H9 (cell line): Measurements from ENCODE around the gene ADGRG4. TPM values are rescaled to one million over a fixed set of nuclear protein-coding genes. Genes with fewer than 3 reads are reported as not detected.
A peak's percentile ranks its signal among the peaks of the same experiment; 100 is the strongest.

Source experiments
- DNase-seq: peaks from one replicate; pipeline ENCODE4 v3.0.0-alpha.2; 2017
- H2AFZ ChIP-seq: one replicate; pipeline ENCODE4 v1.6.1; 2013; ENCODE audit warnings: mild to moderate bottlenecking, low read length, control low read depth, moderate library complexity
- H2AK5ac ChIP-seq: 2 replicates; pipeline ENCODE4 v1.6.1; 2013; ENCODE audit warnings: low read length, control low read depth, mixed read lengths; ENCODE audit not compliant: insufficient read length
- H2BK120ac ChIP-seq: one replicate; pipeline ENCODE4 v1.6.1; 2013; ENCODE audit warnings: low read depth, mild to moderate bottlenecking, low read length, control low read depth, inconsistent platforms; ENCODE audit not compliant: poor library complexity, severe bottlenecking
- H2BK12ac ChIP-seq: 2 replicates; pipeline ENCODE4 v1.6.1; 2013; ENCODE audit warnings: low read length, control low read depth, mixed read lengths, low read depth; ENCODE audit not compliant: insufficient read length
- H2BK15ac ChIP-seq: 2 replicates; pipeline ENCODE4 v1.6.1; 2013; ENCODE audit warnings: low read depth, low read length, control low read depth
- H2BK20ac ChIP-seq: one replicate; pipeline ENCODE4 v1.6.1; 2013; ENCODE audit warnings: low read depth, mild to moderate bottlenecking, low read length, control low read depth, inconsistent platforms; ENCODE audit not compliant: poor library complexity, severe bottlenecking
- H2BK5ac ChIP-seq: 2 replicates; pipeline ENCODE4 v1.6.1; 2013; ENCODE audit warnings: low read length, control low read depth, mixed read lengths; ENCODE audit not compliant: insufficient read length
- H3K14ac ChIP-seq: 2 replicates; pipeline ENCODE4 v1.6.1; 2013; ENCODE audit warnings: low read length, control low read depth; ENCODE audit not compliant: insufficient read depth
- H3K18ac ChIP-seq: 2 replicates; pipeline ENCODE4 v1.6.1; 2013; ENCODE audit warnings: low read depth, mild to moderate bottlenecking, mixed read lengths, low read length, control low read depth; ENCODE audit not compliant: insufficient read length
- H3K23ac ChIP-seq: 2 replicates; pipeline ENCODE4 v1.6.1; 2013; ENCODE audit warnings: low read length, control low read depth, mixed read lengths, low read depth; ENCODE audit not compliant: insufficient read length
- H3K23me2 ChIP-seq: 2 replicates; pipeline ENCODE4 v1.6.1; 2013; ENCODE audit warnings: low read depth, mild to moderate bottlenecking, mixed read lengths, low read length, control low read depth; ENCODE audit not compliant: insufficient read length, poor library complexity, severe bottlenecking
- H3K27ac ChIP-seq: 2 replicates; pipeline ENCODE4 v1.5.1; 2013; ENCODE audit warnings: low read length, control low read depth, mixed read lengths, low read depth; ENCODE audit not compliant: insufficient read length
- H3K27me3 ChIP-seq: 2 replicates; pipeline ENCODE4 v1.6.1; 2013; ENCODE audit warnings: low read length, control low read depth, inconsistent platforms; ENCODE audit not compliant: insufficient read depth
- H3K4ac ChIP-seq: 2 replicates; pipeline ENCODE4 v1.6.1; 2013; ENCODE audit warnings: low read depth, mild to moderate bottlenecking, control low read depth, inconsistent platforms, low read length, moderate library complexity
- H3K4me1 ChIP-seq: 2 replicates; pipeline ENCODE4 v1.6.1; 2013; ENCODE audit warnings: low read length, control low read depth, inconsistent platforms; ENCODE audit not compliant: insufficient read depth
- H3K4me2 ChIP-seq: 2 replicates; pipeline ENCODE4 v1.6.1; 2013; ENCODE audit warnings: low read length, control low read depth, mixed read lengths; ENCODE audit not compliant: insufficient read length, insufficient read depth
- H3K56ac ChIP-seq: 2 replicates; pipeline ENCODE4 v1.6.1; 2013; ENCODE audit warnings: low read depth, mild to moderate bottlenecking, mixed read lengths, low read length, control low read depth; ENCODE audit not compliant: insufficient read length
- H3K79me1 ChIP-seq: 2 replicates; pipeline ENCODE4 v1.6.1; 2013; ENCODE audit warnings: low read depth, mild to moderate bottlenecking, moderate library complexity, low read length, control low read depth, inconsistent platforms; ENCODE audit not compliant: insufficient read depth, poor library complexity, severe bottlenecking
- H3K79me2 ChIP-seq: 2 replicates; pipeline ENCODE4 v1.6.1; 2013; ENCODE audit warnings: low read length, control low read depth, inconsistent platforms; ENCODE audit not compliant: insufficient read depth
- H3K9ac ChIP-seq: 2 replicates; pipeline ENCODE4 v1.6.1; 2013; ENCODE audit warnings: low read length, control low read depth, mixed read lengths; ENCODE audit not compliant: insufficient read length; ENCODE audit errors: extremely low read depth
- H3K9me3 ChIP-seq: one replicate; pipeline ENCODE4 v1.6.1; 2013; ENCODE audit warnings: low read depth, low read length, inconsistent platforms; ENCODE audit not compliant: control insufficient read depth
- H3T11ph ChIP-seq: one replicate; pipeline ENCODE4 v1.6.1; 2013; ENCODE audit warnings: mild to moderate bottlenecking, low read length, control low read depth, inconsistent platforms
- H4K20me1 ChIP-seq: one replicate; pipeline ENCODE4 v1.6.1; 2013; ENCODE audit not compliant: control insufficient read depth, insufficient read length, insufficient read depth
- H4K5ac ChIP-seq: 2 replicates; pipeline ENCODE4 v1.6.1; 2013; ENCODE audit warnings: low read depth, mild to moderate bottlenecking, mixed read lengths, low read length, control low read depth; ENCODE audit not compliant: insufficient read length
- H4K8ac ChIP-seq: replicated peaks from 2 replicates; pipeline ENCODE4 v1.6.1; 2013; ENCODE audit warnings: low read length, control low read depth, mixed read lengths, low read depth; ENCODE audit not compliant: insufficient read length
- H4K91ac ChIP-seq: 2 replicates; pipeline ENCODE4 v1.6.1; 2013; ENCODE audit warnings: low read depth, mild to moderate bottlenecking, moderate library complexity, mixed read lengths, low read length, control low read depth; ENCODE audit not compliant: insufficient read length
- H3K27ac Mint-ChIP-seq, 3 experiments: 2 replicates in 2 of 3; 3 replicates in 1 of 3; pipeline ENCODE4 v1.8.0; 2020 to 2021; ENCODE audit warnings: mixed read lengths in 3 of 3, mild to moderate bottlenecking in 1 of 3, moderate library complexity in 1 of 3
- H3K27me3 Mint-ChIP-seq: 2 replicates; pipeline ENCODE4 v1.8.0; 2021; ENCODE audit warnings: low read depth, mild to moderate bottlenecking, moderate library complexity, mixed read lengths
- H3K36me3 Mint-ChIP-seq, 3 experiments: 2 replicates in 2 of 3; 3 replicates in 1 of 3; pipeline ENCODE4 v1.8.0; 2020 to 2021; ENCODE audit warnings: low read depth in 3 of 3, mixed read lengths in 3 of 3; ENCODE audit not compliant: insufficient read depth in 1 of 3
- H3K4me1 Mint-ChIP-seq, 2 experiments: 2 replicates each; pipeline ENCODE4 v1.8.0; 2020; ENCODE audit warnings: mixed read lengths in 2 of 2
- H3K4me3 Mint-ChIP-seq, 2 experiments: 2 replicates in 1 of 2; 3 replicates in 1 of 2; pipeline ENCODE4 v1.8.0; 2020 to 2021; ENCODE audit warnings: mild to moderate bottlenecking in 2 of 2, mixed read lengths in 2 of 2, moderate library complexity in 1 of 2
- H3K9me3 Mint-ChIP-seq, 2 experiments: 2 replicates in 1 of 2; 3 replicates in 1 of 2; pipeline ENCODE4 v1.8.0; 2020; ENCODE audit warnings: mild to moderate bottlenecking in 2 of 2, mixed read lengths in 2 of 2, moderate library complexity in 1 of 2
- CTCF ChIP-seq: fragments of 200-600 bp; sonication (generic); conservative IDR thresholded peaks from 3 replicates; pipeline ENCODE4 v1.8.0; 2021; ENCODE audit warnings: antibody characterized with exemption, mild to moderate bottlenecking
- WGBS: extraction: QIAGEN DNeasy Blood & Tissue Kit; methylation state at CpG from one replicate; pipeline ENCODE4 v1.1.7; 2013; ENCODE audit warnings: missing lambda C conversion rate, low lambda C conversion rate, mixed read lengths; ENCODE audit not compliant: insufficient read length; ENCODE audit errors: extremely low coverage; 5-methylcytosine and 5-hydroxymethylcytosine counted together
- total RNA-seq: library from RNA; stranded (reverse); gene quantifications from 2 replicates; pipeline ENCODE4 v1.2.1, GENCODE V29; 2021

ADGRG4 gene
- total RNA-seq, 1 experiment from 2014 or later = not detected

GRCh38 chrX:136251041-136251991 is 49.4 kb upstream of the ADGRG4 start, which contains the start of gene MAP7D3:
Gene MAP7D3, minus strand, starts transcription at chrX:136251400. Its CDS starts 42 bp downstream, at chrX:136251358.
- no peaks in the 10 kb centered on the region; the same call in 1 of the 2 replicates for H3K27me3 Mint-ChIP-seq
- no peak within 1 kb of the TSS for H2BK5ac ChIP-seq
- H3K23ac ChIP-seq = no peak within 1 kb of the TSS
- peaks cover 3% of the 10 kb centered on the region for H3K23me2 ChIP-seq
- H3K18ac ChIP-seq = peak within 1 kb of the TSS; percentile 84
- WGBS = no CpG with 5 or more reads among the region's 73 CpGs
- H3K27ac ChIP-seq = no peak within 1 kb of the TSS
- peak within 1 kb of the TSS; percentile 90; the same call in 1 of the 2 replicates for H3K14ac ChIP-seq
- no peak within 1 kb of the TSS for H2BK12ac ChIP-seq
- H4K8ac ChIP-seq = no peak within 1 kb of the TSS
- H2AFZ ChIP-seq = no peak within 1 kb of the TSS
- no peaks in the 10 kb centered on the region for H3K4me1 ChIP-seq
- H2BK15ac ChIP-seq = no peak within 1 kb of the TSS
- no peak within 1 kb of the TSS for H2BK120ac ChIP-seq
- no peaks in the 10 kb centered on the region for H4K20me1 ChIP-seq
- no peak within 1 kb of the TSS for H3K56ac ChIP-seq
- no peak for TF ChIP-seq CTCF
- no peak within 1 kb of the TSS for H4K91ac ChIP-seq
- no peaks in the 10 kb centered on the region for H3K79me2 ChIP-seq
- no peaks in the 10 kb centered on the region; a peak in 2 of 7 replicates for H3K36me3 Mint-ChIP-seq
- no peaks in the 10 kb centered on the region for H3K27me3 ChIP-seq
- H3K4me2 ChIP-seq = peak within 1 kb of the TSS; percentile 59
- H3K79me1 ChIP-seq = no peaks in the 10 kb centered on the region
- DNase-seq = peak; percentile 84
- H3K9me3 ChIP-seq = peaks cover 5% of the 10 kb centered on the region
- H3K27ac Mint-ChIP-seq = peak within 1 kb of the TSS in 1 of 3 experiments; percentile 49; a peak in 3 of 7 replicates
- H3K4ac ChIP-seq = no peak within 1 kb of the TSS
- peaks cover 38 to 45% of the 10 kb centered on the region in 2 experiments for H3K9me3 Mint-ChIP-seq
- no peak within 1 kb of the TSS for H2BK20ac ChIP-seq
- H3T11ph ChIP-seq = no peak within 1 kb of the TSS
- H4K5ac ChIP-seq = no peak within 1 kb of the TSS
- H3K4me3 Mint-ChIP-seq = peak within 1 kb of the TSS; percentile 70 to 84
- no peak within 1 kb of the TSS for H2AK5ac ChIP-seq
- peaks cover 9 to 16% of the 10 kb centered on the region in 2 experiments for H3K4me1 Mint-ChIP-seq
- H3K9ac ChIP-seq = peak within 1 kb of the TSS; percentile 68
